Suprapubic skin (tissue), 3 donors: ENCODE results near the gene ARL5C.

Experiments used
- EP300 ChIP-seq: sonication (generic); formaldehyde crosslinking; IDR thresholded peaks from one replicate; pipeline ENCODE4 v1.6.1; 2017; ENCODE audit warnings: antibody characterized with exemption
- POLR2A ChIP-seq, 2 donors: fragments of 450-650 bp; IDR thresholded peaks; one replicate each; pipeline ENCODE4 v1.6.1; 2017; ENCODE audit warnings: antibody characterized with exemption in 2 of 2, mild to moderate bottlenecking in 2 of 2, moderate library complexity in 2 of 2
- TF ChIP-seq, protein P1 (sequence below), 2 donors: fragments of 200-600 bp in 1 of 2; fragments of 450-650 bp in 1 of 2; sonication (generic) in 1 of 2; IDR thresholded peaks; one replicate each; pipeline ENCODE4 v1.5.1; 2016 to 2019; ENCODE audit warnings: antibody characterized with exemption in 2 of 2, mild to moderate bottlenecking in 1 of 2, moderate library complexity in 1 of 2

DNA sequence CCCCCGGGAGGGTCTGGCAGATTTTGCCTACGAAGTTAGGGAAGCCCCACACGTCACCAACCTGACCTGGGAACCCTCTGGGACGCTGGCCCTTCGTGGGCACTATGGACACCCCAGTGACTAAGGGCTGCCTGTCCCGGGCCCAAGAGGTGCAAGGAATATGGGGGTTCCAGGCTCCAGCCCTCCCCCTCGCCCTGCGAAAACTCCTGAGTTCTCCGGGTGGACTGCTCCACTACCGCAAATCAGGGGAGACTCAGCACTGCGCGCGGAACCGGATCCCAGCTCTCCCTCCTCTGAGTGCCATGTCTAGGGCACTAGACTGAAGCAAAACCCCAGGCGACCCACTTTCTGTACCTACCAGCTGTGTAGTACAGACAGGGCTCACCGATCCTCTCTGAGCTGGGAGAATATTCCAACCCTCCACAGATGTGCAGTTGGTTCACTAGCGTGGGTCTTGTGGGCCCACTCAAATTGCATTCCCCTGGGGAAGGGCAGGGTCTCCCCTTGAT, at the start of gene ARL5C:
- TF ChIP-seq POLR2A (IDR thresholded peaks at IDR 0.05), result no peak
- TF ChIP-seq, protein P1, sequence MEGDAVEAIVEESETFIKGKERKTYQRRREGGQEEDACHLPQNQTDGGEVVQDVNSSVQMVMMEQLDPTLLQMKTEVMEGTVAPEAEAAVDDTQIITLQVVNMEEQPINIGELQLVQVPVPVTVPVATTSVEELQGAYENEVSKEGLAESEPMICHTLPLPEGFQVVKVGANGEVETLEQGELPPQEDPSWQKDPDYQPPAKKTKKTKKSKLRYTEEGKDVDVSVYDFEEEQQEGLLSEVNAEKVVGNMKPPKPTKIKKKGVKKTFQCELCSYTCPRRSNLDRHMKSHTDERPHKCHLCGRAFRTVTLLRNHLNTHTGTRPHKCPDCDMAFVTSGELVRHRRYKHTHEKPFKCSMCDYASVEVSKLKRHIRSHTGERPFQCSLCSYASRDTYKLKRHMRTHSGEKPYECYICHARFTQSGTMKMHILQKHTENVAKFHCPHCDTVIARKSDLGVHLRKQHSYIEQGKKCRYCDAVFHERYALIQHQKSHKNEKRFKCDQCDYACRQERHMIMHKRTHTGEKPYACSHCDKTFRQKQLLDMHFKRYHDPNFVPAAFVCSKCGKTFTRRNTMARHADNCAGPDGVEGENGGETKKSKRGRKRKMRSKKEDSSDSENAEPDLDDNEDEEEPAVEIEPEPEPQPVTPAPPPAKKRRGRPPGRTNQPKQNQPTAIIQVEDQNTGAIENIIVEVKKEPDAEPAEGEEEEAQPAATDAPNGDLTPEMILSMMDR (IDR thresholded peaks at IDR 0.05), result no peak
- TF ChIP-seq EP300, result no peak
